HepG2 (cell line): ENCODE results near the gene LCORL.

Experiments used
- AFF4 ChIP-seq: sonication (generic); formaldehyde crosslinking; IDR thresholded peaks from 2 replicates; pipeline ENCODE4 v1.4.0; 2020; ENCODE audit warnings: missing genetic modification reagents
- BHLHE40 ChIP-seq: IDR thresholded peaks from 2 replicates; pipeline ENCODE4 v1.6.1; 2011; ENCODE audit warnings: low read length, improper control_type of control experiment
- CCDC6 ChIP-seq: sonication (generic); formaldehyde crosslinking; IDR thresholded peaks from 2 replicates; pipeline ENCODE4 v1.8.1; 2022; ENCODE audit warnings: mild to moderate bottlenecking, missing genetic modification reagents, moderate library complexity
- EP300 ChIP-seq, 3 experiments: sonication (generic) in 1 of 3; formaldehyde crosslinking in 1 of 3; IDR thresholded peaks; 2 replicates each; pipeline versions ENCODE4 v1.5.1 to v1.6.1; 2011 to 2020; ENCODE audit warnings: low read depth in 2 of 3, low read length in 2 of 3, borderline replicate concordance in 1 of 3, improper control_type of control experiment in 1 of 3, mild to moderate bottlenecking in 1 of 3, missing genetic modification reagents in 1 of 3, moderate library complexity in 1 of 3
- HNRNPLL ChIP-seq: fragments of 200-400 bp; formaldehyde crosslinking; IDR thresholded peaks from 2 replicates; pipeline ENCODE4 v1.6.1; 2017; ENCODE audit warnings: mild to moderate bottlenecking, low read depth, low read length; ENCODE audit not compliant: poor library complexity, severe bottlenecking
- NFIB ChIP-seq: sonication (generic); formaldehyde crosslinking; IDR thresholded peaks from 2 replicates; pipeline ENCODE4 v1.9.0; 2021; ENCODE audit warnings: missing genetic modification reagents, mild to moderate bottlenecking, borderline replicate concordance
- POLR2AphosphoS5 ChIP-seq: IDR thresholded peaks from 2 replicates; pipeline ENCODE4 v1.6.1; 2012; ENCODE audit warnings: low read depth, low read length
- RAD51 ChIP-seq: fragments of 450-650 bp; IDR thresholded peaks from 2 replicates; pipeline ENCODE4 v1.6.1; 2016; ENCODE audit warnings: borderline replicate concordance
- ZNF337 ChIP-seq: sonication (generic); formaldehyde crosslinking; IDR thresholded peaks from 2 replicates; pipeline ENCODE4 v1.5.1; 2020; ENCODE audit warnings: missing genetic modification reagents, low read depth, mild to moderate bottlenecking, borderline replicate concordance
- ZNF850 ChIP-seq: sonication (generic); formaldehyde crosslinking; conservative IDR thresholded peaks from 2 replicates; pipeline ENCODE4 v1.9.0; 2021; ENCODE audit warnings: mild to moderate bottlenecking, missing genetic modification reagents
- TF ChIP-seq, protein P1 (sequence below): sonication (generic); formaldehyde crosslinking; IDR thresholded peaks from 2 replicates; pipeline ENCODE4 v1.5.0; 2020; ENCODE audit warnings: mild to moderate bottlenecking, missing genetic modification reagents, moderate library complexity
- TF ChIP-seq, protein P2 (sequence below): sonication (generic); formaldehyde crosslinking; IDR thresholded peaks from 2 replicates; pipeline ENCODE4 v1.5.1; 2020; ENCODE audit warnings: mild to moderate bottlenecking, missing genetic modification reagents, moderate library complexity

DNA sequence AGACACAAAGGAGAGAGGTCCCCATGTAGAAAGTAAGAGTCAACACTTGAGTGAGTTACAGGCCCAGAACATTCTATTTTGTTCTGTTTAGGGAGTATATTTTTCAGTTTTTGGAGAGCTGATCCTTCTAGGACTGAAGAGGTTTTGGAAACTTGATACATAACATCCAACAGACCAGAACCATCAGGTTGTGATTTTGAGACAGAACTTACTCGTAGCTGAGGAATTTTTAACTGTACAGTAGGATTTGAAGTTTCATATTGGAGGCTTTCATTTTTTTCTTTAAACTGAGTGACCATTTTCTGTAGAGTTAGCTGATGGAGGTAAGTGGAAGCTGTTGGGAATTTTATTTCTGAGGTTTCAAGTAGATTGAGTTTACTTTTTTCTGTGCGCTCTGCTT is 137.5 kb downstream of the LCORL start:
- TF ChIP-seq EP300 (IDR thresholded peaks at IDR 0.05; ENCODE audit: low read depth in 2 of 2, low read length in 2 of 2) (no peak), EP300 (CRISPR knock-in tag; IDR thresholded peaks at IDR 0.05; ENCODE audit: borderline replicate concordance) (no peak), ZNF850 (CRISPR knock-in tag) (no peak), AFF4 (CRISPR knock-in tag) (no peak), ZNF337 (CRISPR knock-in tag) (no peak), CCDC6 (CRISPR knock-in tag) (no peak), BHLHE40 (no peak), NFIB (CRISPR knock-in tag) (no peak), HNRNPLL (no peak), RAD51 (no peak), POLR2AphosphoS5 (no peak)
- TF ChIP-seq, protein P1, sequence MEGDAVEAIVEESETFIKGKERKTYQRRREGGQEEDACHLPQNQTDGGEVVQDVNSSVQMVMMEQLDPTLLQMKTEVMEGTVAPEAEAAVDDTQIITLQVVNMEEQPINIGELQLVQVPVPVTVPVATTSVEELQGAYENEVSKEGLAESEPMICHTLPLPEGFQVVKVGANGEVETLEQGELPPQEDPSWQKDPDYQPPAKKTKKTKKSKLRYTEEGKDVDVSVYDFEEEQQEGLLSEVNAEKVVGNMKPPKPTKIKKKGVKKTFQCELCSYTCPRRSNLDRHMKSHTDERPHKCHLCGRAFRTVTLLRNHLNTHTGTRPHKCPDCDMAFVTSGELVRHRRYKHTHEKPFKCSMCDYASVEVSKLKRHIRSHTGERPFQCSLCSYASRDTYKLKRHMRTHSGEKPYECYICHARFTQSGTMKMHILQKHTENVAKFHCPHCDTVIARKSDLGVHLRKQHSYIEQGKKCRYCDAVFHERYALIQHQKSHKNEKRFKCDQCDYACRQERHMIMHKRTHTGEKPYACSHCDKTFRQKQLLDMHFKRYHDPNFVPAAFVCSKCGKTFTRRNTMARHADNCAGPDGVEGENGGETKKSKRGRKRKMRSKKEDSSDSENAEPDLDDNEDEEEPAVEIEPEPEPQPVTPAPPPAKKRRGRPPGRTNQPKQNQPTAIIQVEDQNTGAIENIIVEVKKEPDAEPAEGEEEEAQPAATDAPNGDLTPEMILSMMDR (CRISPR knock-in tag) = no peak
- TF ChIP-seq, protein P2, sequence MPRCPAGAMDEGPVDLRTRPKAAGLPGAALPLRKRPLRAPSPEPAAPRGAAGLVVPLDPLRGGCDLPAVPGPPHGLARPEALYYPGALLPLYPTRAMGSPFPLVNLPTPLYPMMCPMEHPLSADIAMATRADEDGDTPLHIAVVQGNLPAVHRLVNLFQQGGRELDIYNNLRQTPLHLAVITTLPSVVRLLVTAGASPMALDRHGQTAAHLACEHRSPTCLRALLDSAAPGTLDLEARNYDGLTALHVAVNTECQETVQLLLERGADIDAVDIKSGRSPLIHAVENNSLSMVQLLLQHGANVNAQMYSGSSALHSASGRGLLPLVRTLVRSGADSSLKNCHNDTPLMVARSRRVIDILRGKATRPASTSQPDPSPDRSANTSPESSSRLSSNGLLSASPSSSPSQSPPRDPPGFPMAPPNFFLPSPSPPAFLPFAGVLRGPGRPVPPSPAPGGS = no peak
